Measurements from ENCODE around the gene LRRC23.

DNA sequence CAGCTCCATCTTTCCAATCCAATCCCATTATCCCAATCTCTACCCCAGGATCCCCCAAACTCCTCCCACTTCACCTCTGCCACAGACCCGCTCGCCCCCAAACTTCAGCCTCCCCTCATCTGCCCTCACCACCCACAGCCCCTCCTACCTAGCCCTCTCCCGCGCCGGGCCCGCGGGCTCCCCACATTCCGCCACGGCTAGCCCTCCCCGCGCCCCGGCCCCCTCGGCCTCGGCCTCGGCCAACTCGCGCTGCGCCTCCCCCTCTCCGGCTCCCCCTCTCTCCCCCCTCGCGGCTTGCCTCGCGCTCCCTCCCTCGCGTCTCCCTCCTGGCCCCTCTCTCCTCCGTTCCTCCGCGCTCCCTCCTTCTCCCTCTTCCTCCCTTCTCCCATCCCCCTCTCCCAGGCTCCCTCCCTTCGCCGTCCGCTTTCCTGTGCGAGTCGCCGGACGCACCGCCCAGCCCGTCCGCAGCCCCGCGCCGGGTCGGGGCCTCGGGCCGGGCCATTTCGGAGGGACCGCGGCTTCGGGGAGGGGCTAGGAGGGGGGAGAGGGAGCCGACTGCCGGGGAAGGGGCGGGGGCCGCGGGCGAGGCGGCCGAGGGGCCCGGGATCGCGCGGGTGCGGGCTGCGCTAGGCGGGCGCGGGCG, 22.9 kb downstream of the LRRC23 start, which contains the start of gene ATN1:
- no peak for TF ChIP-seq CTCF (optimal IDR thresholded peaks at IDR 0.05 in 1 of 3, IDR thresholded peaks at IDR 0.05 in 1 of 3, conservative IDR thresholded peaks at IDR 0.05 in 1 of 3; ENCODE audit: extremely low read depth in 1 of 3, insufficient read depth in 2 of 3, low read length in 3 of 3)
- TF ChIP-seq EZH2 (IDR thresholded peaks at IDR 0.05; ENCODE audit: low read length) = no peak
